Upper lobe of left lung (tissue), 4 donors: ENCODE measurements around the gene LAD1.

Source experiments
- CTCF ChIP-seq, 6 experiments: fragments of 450-650 bp in 4 of 6; fragments of 200-600 bp in 2 of 6; sonication (generic) in 2 of 6; IDR thresholded peaks; one replicate each; pipeline ENCODE4 v1.5.1; 2016 to 2019; ENCODE audit warnings: antibody characterized with exemption in 6 of 6
- POLR2A ChIP-seq, 4 donors: fragments of 450-650 bp; IDR thresholded peaks; one replicate each; pipeline ENCODE4 v1.5.1; 2016 to 2017; ENCODE audit warnings: antibody characterized with exemption in 4 of 4, mild to moderate bottlenecking in 2 of 4
- POLR2AphosphoS5 ChIP-seq, 2 donors: sonication (generic); formaldehyde crosslinking; IDR thresholded peaks; one replicate each; pipeline ENCODE4 v1.5.1; 2017; ENCODE audit warnings: antibody characterized with exemption in 2 of 2

GRCh38 chr1:201353186-201353940 lies 45.8 kb downstream of the LAD1 start:
- TF ChIP-seq POLR2A (IDR thresholded peaks at IDR 0.05) (no peak), CTCF (IDR thresholded peaks at IDR 0.05) (no peak), POLR2AphosphoS5 (IDR thresholded peaks at IDR 0.05) (no peak)
